ENCODE data around the gene FOXQ1. TPM values are rescaled to one million over a fixed set of nuclear protein-coding genes. Genes with fewer than 3 reads are reported as not detected.
"Not testable (repeated sequence)": the region's sequence is repeated elsewhere in the genome, so short reads cannot be mapped to it uniquely, and the experiment has no call there.

The FOXQ1 gene
- total RNA-seq, 4 donors from 2014 or later, result 0.42 TPM; not detected in 3

- in situ Hi-C loops (cut with MboI; ENCODE audit: low sequenced_read_pairs in 4 of 4), result no loop called here
- no peaks in the 10 kb centered on the region for H3K36me3 ChIP-seq
- H3K9me3 ChIP-seq, result peaks cover 0 to 9% (median 0%) of the 10 kb centered on the region in 3 donors
- H3K27ac ChIP-seq, result no peak overlapping the region
- DNase-seq (no peak), ATAC-seq (no peak)
- peaks cover 0 to 3% (median 2%) of the 10 kb centered on the region in 3 donors for H3K27me3 ChIP-seq
- H3K4me3 ChIP-seq, result no peak overlapping the region
- intact Hi-C loops (cut with DNase I; ENCODE audit: low total_unique reads), result no loop called here
- no peaks in the 10 kb centered on the region for H3K4me1 ChIP-seq
- TF ChIP-seq CTCF (IDR thresholded peaks at IDR 0.05 in 4 of 5, conservative IDR thresholded peaks at IDR 0.05 in 1 of 5), result no peak
- TF ChIP-seq POLR2A (IDR thresholded peaks at IDR 0.05), result no peak
Measured at GRCh38 chr6:1351381-1352008, 39.6 kb downstream of the FOXQ1 start.

DNA sequence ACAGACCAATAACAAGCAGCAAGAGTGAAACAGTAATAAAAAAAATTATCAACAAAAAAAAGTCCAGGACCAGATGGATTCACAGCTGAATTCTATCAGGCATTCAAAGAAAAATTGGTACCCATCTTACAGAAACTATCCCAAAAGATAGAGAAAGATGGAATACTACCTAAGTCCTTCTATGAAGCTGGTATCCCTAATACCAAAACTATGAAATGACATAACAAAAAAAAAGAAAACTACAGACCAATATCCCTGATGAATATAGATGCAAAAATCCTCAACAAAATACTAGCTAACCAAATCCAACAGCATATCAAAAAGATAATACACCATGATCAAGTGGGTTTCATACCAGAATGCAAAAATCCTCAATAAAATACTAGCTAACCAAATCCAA, 43.2 kb downstream of the FOXQ1 start:
- in situ Hi-C loops (cut with MboI; ENCODE audit: low sequenced_read_pairs in 4 of 4); ATAC-seq; H3K27me3 ChIP-seq; intact Hi-C loops (cut with DNase I; ENCODE audit: low total_unique reads); H3K4me1 ChIP-seq; H3K9me3 ChIP-seq; DNase-seq; H3K36me3 ChIP-seq; H3K4me3 ChIP-seq; H3K27ac ChIP-seq: not testable (repeated sequence)

DNA sequence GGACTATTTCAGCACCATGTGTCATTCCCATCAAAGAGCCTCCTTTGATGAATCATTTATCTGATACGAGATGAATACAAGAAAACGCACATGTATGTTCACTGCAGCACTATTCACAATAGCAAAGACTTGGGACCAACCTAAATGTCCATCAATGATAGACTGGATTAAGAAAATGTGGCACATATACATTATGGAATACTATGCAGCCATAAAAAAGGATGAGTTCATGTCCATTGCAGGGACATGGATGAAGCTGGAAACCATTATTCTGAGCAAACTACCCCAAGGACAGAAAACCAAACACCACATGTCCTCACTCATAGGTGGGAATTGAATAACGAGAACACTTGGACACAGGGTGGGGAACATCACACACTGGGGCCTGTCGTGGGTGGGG, 49.8 kb downstream of the FOXQ1 start:
- ATAC-seq; H3K27me3 ChIP-seq; in situ Hi-C loops (cut with MboI; ENCODE audit: low sequenced_read_pairs in 4 of 4); H3K4me1 ChIP-seq; H3K4me3 ChIP-seq; H3K36me3 ChIP-seq; H3K9me3 ChIP-seq; DNase-seq; H3K27ac ChIP-seq; intact Hi-C loops (cut with DNase I; ENCODE audit: low total_unique reads): not testable (repeated sequence)

- H3K36me3 ChIP-seq, result no peaks in the 10 kb centered on the region
- no peak overlapping the region for H3K4me3 ChIP-seq
- in situ Hi-C loops (cut with MboI; ENCODE audit: low sequenced_read_pairs in 4 of 4), result no loop called here
- no peaks in the 10 kb centered on the region for H3K9me3 ChIP-seq
- H3K27ac ChIP-seq, result peak overlapping the region in 1 of 4 donors; percentile 22
- TF ChIP-seq POLR2A (IDR thresholded peaks at IDR 0.05), result no peak
- no peak for TF ChIP-seq CTCF (IDR thresholded peaks at IDR 0.05 in 4 of 5, conservative IDR thresholded peaks at IDR 0.05 in 1 of 5)
- DNase-seq (no peak), ATAC-seq (no peak)
- no peaks in the 10 kb centered on the region for H3K4me1 ChIP-seq
- intact Hi-C loops (cut with DNase I; ENCODE audit: low total_unique reads), result no loop called here
- no peaks in the 10 kb centered on the region for H3K27me3 ChIP-seq
Measured at GRCh38 chr6:1362643-1363042, 50.7 kb downstream of the FOXQ1 start.

GRCh38 chr6:1363298-1363697, 51.4 kb downstream of the FOXQ1 start:
- intact Hi-C loops (cut with DNase I; ENCODE audit: low total_unique reads) (no loop called here), in situ Hi-C loops (cut with MboI; ENCODE audit: low sequenced_read_pairs in 4 of 4) (no loop called here)
- TF ChIP-seq POLR2A (IDR thresholded peaks at IDR 0.05) (no peak), CTCF (IDR thresholded peaks at IDR 0.05 in 4 of 5, conservative IDR thresholded peaks at IDR 0.05 in 1 of 5) (no peak)
- no peaks in the 10 kb centered on the region for H3K36me3 ChIP-seq
- H3K4me1 ChIP-seq, result no peaks in the 10 kb centered on the region
- ATAC-seq, result peak; percentile 25 to 39
- no peaks in the 10 kb centered on the region for H3K27me3 ChIP-seq
- DNase-seq, result no peak
- H3K27ac ChIP-seq, result peak overlapping the region; percentile 22 to 72 (median 40)
- no peaks in the 10 kb centered on the region for H3K9me3 ChIP-seq
- H3K4me3 ChIP-seq, result no peak overlapping the region

All from gastrocnemius medialis (tissue), 4 donors.